HG03571 (cell line): ENCODE results near the gene GTF2F2.

ENCODE experiments used
- ATAC-seq: cut with Tn5 transposase; IDR thresholded peaks from one replicate; pipeline ENCODE4 v1.9.1; 2021; ENCODE audit not compliant: unreplicated experiment

Gene GTF2F2

DNA sequence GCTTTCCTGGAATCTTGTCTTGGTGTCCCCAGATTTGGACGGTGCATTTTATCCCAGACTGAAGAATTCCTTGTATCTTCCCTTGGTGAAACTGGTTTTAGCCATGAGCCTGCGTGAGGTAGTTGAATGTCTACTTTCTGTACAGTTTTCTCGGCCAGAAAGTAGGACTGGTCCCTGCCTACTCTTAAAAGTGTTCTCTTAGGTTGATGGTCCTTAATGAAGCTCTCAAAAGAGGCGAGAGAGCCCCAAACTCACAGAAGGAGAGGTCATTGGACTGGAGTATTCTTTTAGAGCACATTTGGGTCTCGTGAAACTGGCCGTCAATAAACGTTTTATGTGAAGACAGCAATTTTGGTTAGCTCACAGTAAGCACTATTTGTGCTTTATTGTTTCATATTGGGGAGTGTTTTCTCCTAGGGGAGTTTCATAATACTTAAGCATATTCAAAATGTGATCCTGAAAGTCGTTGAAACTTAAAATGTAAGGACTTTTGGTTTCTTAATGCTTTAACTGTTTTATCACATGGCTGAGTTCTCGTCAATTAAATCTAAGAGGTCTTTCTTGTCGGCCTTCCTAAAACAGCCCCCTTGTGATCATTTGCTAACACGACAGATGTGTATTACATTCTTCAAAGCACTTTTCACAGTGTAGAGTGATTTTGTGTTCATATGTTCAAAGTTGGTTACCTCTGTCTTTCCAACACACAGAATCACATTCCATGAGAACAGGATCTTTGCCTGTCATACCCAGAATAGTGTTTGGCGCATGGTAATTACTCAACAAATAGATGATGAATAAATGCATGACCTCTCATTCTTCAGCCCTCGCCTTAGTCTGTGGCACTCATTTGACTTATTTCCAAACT lies 889 bp downstream of the GTF2F2 start:
- ATAC-seq = no peak

DNA sequence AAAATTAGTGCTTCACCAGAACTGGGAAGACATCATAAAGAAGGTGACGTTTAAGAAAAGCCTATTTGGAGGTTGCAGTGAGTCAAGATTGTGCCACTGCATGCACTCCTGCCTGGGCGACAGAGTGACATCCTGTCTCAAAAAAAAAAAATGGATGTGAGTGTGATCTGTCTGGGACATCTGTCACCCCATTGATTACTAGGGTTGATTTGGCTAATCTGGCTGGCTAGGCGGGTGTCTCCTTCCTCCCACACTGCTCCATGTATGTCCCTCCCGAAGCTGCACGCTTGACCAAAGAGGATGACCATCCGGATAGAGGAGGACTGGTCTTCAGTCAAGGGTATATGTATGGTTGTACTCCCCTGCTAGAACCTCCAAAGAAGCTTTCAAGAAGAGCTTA lies 2.6 kb downstream of the GTF2F2 start:
- ATAC-seq = no peak

GRCh38 chr13:45132369-45133064 lies 12.2 kb downstream of the GTF2F2 start:
- ATAC-seq = peak; percentile 86

DNA sequence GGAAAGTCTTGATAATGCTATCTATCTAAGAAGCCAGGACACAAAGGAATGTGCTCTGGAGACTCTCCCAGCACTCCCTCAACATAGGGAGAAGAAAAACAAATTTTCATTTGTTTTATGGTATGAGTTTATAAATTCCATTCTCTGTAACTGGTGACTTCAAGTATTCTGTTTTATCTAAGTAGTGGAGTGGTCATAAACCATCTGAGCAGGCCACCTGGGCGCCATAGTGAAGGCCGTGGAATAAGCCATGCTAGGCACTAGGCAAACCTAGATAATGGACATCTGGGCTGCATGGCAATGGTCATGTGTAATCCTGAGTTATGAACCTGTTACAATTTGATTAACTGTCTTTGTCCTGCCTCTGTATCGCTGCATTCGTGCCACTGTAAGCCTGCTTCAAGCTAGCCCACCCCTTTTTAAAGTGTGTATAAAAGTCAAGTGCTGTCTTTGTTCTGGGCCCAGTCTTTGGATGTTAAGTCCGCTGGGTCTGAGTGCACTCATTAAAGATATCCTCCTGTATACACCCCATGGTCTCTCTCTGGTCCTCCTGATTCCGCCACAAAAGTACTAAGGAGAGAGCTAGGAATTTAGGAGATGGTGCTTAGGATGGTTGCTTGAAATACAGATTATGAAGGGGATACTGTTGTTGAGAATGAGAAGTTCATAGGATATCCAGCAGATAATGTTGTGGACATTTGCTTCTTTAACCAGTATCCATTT lies 13.2 kb downstream of the GTF2F2 start:
- ATAC-seq = no peak

DNA sequence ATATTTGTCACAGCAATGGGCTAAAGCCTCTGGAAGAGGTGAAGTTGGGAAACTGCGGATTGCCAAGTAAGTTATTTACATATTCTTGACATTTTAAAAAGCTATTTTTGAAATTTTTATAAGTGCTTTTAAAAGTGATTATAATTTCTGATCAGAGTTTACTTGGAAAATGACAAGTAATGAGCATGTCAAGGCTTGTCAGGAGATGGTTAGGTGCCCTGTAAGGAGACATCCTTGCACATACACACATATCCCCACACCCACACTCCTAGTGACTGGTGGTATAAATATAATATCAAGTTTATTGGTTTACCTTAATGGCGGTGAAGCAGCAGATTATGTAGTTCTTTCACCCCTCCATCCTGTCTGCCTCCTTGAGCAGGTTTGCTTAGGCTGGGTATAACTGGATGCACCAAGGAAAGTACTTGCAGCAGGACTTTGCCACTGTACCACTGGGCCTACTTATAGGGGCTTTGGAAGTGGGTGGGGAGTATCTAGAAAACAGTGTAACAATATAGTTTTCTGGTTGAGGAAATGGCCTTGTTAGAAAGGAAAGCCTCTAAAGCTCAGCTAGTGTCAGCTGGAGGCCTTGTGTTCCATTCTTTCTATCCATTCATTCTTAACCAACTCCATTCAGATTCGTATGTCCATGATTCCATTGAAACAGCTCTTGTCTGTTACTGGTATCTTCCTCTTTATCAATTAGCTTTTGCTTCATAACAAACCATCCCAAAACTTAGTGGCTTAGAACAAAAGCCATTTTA lies 16.6 kb downstream of the GTF2F2 start:
- ATAC-seq = no peak

- no peak for ATAC-seq
Observed at GRCh38 chr13:45137526-45137925, 17.2 kb downstream of the GTF2F2 start.

DNA sequence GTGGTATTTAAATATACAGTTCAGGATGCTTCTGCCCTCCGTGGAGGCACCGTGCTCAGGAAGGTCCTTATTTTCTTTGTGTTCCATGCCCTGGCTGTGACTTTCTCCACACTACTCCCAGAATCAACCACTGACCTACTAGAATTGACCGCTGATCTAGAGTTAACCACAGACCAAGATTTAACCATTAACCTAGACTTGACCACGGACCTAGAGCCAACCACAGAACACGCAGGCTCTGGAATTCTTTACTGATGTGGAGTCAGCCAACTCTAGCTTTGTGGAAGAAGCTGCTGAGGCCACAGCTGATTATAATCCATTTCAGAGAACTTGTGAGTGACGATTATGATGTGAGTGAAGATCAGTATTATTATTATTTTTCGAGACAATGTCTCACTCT lies 18.0 kb downstream of the GTF2F2 start:
- ATAC-seq = no peak

- no peak for ATAC-seq
Observed at GRCh38 chr13:45141369-45141768, 21.1 kb downstream of the GTF2F2 start.

DNA sequence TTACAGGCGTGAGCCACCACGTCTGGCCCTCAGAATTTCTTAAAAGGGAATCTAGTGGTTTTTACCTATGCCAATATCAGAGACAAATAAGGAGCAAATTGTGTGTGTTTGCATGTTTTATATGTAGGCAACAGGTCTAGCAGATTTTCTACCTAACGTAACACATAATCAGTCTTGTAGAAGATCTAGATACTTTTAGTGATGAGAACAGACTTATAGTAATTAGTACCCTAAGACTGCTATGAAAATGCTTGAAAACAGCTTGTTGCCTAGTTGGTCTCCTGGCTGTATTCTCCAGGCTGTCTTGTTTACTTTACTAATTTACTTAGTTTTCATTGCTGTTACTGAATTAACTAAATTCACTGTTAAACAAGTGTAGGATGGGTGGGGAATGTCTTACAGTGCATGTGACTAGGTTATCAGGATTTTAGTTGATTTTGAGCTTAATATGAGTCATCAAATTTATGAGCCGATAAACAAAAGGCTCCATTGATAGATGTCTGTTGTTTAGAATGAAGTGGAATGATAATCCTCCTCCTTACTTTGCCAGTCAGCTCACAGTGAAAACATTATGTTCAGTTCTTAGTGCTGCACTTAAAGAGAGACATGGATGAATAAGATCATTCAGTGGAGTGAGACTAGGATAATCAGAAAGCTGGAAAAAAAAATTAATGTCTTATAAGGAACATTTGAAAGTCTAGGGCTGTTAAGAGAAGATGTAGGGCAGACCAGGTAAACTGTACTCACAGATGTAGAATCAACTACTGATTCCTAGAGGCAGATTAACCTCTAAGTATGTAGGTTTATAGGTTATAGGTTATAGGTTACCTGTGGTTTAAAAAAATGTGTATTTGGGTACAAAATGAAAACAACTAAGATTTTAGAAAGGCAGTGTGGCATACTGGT lies 22.4 kb downstream of the GTF2F2 start:
- no peak for ATAC-seq

GRCh38 chr13:45143346-45143751 lies 23.0 kb downstream of the GTF2F2 start:
- no peak for ATAC-seq

DNA sequence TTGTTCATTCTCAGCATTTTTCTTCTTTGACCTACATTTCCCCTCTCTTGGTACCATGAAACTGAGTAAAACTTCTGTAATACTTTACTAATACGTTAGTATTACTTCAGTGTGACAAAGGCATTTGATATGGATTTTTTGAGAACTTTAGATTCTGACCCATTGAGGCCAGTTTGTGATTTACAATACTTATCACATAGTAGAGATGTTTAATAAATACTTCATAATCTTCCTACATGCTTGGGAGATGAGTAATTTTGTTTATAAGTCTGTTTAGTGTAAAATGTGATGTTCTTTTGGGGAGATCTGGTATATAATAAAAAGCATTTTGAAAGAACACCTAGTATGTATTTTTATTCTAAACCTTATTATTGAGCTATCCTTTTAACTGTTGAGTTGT lies 29.7 kb downstream of the GTF2F2 start:
- no peak for ATAC-seq

DNA sequence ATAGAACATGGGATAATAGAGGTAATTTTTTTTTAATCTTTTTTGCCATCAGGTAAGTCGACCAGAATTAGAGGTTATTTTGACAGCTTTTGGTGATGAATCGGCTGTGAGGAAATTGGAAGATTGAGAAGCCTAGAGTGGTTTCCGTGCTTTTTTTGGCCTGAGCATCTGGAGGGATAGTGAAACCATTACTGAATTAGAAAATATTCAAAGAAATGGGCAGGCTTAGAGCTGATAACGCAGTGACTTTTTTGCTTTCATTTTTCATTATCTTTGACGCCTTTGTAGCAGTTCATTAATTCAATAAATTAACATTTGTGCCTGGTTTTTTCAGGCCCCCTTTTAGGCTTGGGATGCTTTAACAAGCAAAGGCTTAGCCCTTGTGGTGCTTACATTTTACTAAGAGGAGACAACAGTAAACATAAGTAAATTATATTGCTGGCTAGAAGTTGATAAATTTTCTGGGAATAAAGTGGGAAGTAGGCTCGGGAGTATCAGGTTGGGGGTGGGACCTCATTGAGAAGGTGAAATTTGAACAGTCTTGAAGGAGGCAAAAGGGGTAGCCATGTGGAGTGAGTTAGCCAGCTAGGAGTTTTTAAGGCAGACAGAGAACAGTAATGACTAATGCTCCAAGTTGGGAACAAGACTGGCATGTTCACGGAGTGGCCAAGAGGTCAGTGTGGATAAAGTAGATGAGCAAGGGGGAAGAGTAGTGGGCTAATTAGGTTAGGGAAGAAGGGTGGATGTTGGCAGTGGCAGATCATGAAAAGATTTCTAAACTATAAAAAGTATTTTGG lies 36.5 kb downstream of the GTF2F2 start:
- no peak for ATAC-seq

GRCh38 chr13:45162194-45162593 lies 41.9 kb downstream of the GTF2F2 start:
- ATAC-seq = no peak

DNA sequence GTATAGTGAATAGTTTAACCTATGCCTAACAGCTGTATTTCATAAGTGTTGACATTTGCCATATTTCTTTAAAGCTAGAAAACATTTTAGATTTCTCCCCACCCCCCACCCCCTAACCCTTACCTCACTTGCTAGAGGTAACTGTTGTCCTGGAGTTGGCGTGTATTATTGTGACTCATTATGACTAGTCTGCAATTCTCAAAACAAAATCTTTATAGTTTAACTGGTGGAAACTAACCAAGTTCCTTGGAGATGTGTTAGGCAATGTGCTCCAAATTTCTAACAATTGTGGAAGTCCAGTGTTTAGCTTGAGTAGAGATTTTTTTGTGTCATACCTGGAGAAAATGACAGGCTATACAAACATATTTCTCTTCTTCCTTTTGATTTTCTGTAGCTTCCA lies 42.5 kb downstream of the GTF2F2 start:
- no peak for ATAC-seq

DNA sequence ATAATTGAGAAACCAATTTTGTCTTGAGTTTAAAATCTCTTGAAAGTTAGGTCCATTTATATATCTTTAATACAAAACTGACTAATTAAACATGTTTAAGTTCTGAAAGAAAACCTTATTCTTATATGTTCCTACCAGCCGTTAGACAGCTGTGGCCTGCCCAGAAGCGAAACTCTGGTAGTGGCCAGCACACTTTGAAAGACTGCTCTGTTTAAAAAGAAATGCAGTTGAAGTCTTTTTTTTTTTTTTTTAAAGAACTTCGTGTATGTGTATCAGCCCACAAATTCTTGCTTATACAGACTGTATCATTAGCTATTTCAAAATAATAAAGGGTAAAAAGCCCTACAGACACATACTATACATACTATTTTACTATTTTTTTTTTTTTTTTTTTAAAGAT lies 46.5 kb downstream of the GTF2F2 start:
- ATAC-seq = no peak

GRCh38 chr13:45167611-45168554 lies 47.6 kb downstream of the GTF2F2 start:
- no peak for ATAC-seq

DNA sequence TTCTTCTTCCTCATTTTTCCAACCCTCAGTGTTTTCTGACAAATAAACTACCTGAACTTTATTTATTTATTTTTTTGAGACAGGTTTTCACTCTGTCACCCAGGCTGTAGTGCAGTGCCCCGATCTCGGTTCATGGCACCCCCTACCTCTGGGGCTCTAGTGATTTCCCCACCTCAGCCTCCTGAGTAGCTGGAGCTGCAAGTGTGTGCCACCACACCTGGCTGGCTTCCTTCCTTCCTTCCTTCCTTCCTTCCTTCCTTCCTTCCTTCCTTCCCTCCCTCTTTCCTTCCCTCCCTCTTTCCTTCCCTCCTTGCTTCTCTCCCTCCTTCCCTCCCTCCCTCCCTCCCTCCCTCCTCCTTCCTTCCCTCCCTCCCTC lies 48.2 kb downstream of the GTF2F2 start:
- no peak for ATAC-seq

GRCh38 chr13:45174478-45174877 lies 54.2 kb downstream of the GTF2F2 start:
- no peak for ATAC-seq
